Suprapubic skin (tissue), 3 donors: ENCODE data around the gene RPH3AL.

Experiments
- EP300 ChIP-seq: sonication (generic); formaldehyde crosslinking; IDR thresholded peaks from one replicate; pipeline ENCODE4 v1.6.1; 2017; ENCODE audit warnings: antibody characterized with exemption
- TF ChIP-seq, protein P1 (sequence below), 2 donors: fragments of 200-600 bp in 1 of 2; fragments of 450-650 bp in 1 of 2; sonication (generic) in 1 of 2; IDR thresholded peaks; one replicate each; pipeline ENCODE4 v1.5.1; 2016 to 2019; ENCODE audit warnings: antibody characterized with exemption in 2 of 2, mild to moderate bottlenecking in 1 of 2, moderate library complexity in 1 of 2

- TF ChIP-seq, protein P1, sequence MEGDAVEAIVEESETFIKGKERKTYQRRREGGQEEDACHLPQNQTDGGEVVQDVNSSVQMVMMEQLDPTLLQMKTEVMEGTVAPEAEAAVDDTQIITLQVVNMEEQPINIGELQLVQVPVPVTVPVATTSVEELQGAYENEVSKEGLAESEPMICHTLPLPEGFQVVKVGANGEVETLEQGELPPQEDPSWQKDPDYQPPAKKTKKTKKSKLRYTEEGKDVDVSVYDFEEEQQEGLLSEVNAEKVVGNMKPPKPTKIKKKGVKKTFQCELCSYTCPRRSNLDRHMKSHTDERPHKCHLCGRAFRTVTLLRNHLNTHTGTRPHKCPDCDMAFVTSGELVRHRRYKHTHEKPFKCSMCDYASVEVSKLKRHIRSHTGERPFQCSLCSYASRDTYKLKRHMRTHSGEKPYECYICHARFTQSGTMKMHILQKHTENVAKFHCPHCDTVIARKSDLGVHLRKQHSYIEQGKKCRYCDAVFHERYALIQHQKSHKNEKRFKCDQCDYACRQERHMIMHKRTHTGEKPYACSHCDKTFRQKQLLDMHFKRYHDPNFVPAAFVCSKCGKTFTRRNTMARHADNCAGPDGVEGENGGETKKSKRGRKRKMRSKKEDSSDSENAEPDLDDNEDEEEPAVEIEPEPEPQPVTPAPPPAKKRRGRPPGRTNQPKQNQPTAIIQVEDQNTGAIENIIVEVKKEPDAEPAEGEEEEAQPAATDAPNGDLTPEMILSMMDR (IDR thresholded peaks at IDR 0.05): no peak
- no peak for TF ChIP-seq EP300
These were observed 5.2 kb downstream of the RPH3AL start for GRCh38 chr17:347309-347899.
